Measurements from ENCODE around the gene SIRT4.

Gene SIRT4

GRCh38 chr12:120263748-120264085 is 38.4 kb upstream of the SIRT4 start:
- no peaks in the 10 kb centered on the region for H3K36me3 ChIP-seq (ENCODE audit: control insufficient read depth in 1 of 2, insufficient read depth in 2 of 2, low read length in 2 of 2)
- no peaks in the 10 kb centered on the region for H3K9me3 ChIP-seq (ENCODE audit: control insufficient read depth in 1 of 2, low read length in 2 of 2)
- H3K27ac ChIP-seq (ENCODE audit: low read length) = peak overlapping the region; percentile 77
- H3K4me1 ChIP-seq (ENCODE audit: control insufficient read depth in 1 of 2, insufficient read depth in 2 of 2, low read length in 2 of 2) = peaks cover 34 to 51% of the 10 kb centered on the region in 2 donors
- peak overlapping the region; percentile 85 to 89 for H3K4me3 ChIP-seq (ENCODE audit: low read depth in 1 of 2, low read length in 2 of 2)
- no peaks in the 10 kb centered on the region for H3K27me3 ChIP-seq (ENCODE audit: low read depth, low read length)

GRCh38 chr12:120264086-120264903 is 37.8 kb upstream of the SIRT4 start:
- Histone ChIP-seq H3K4me3 (ENCODE audit: low read depth in 1 of 2, low read length in 2 of 2) (peak overlapping the region; percentile 85 to 89), H3K9me3 (ENCODE audit: control insufficient read depth in 1 of 2, low read length in 2 of 2) (no peaks in the 10 kb centered on the region), H3K27me3 (ENCODE audit: low read depth, low read length) (no peaks in the 10 kb centered on the region), H3K4me1 (ENCODE audit: control insufficient read depth in 1 of 2, insufficient read depth in 2 of 2, low read length in 2 of 2) (peaks cover 34 to 51% of the 10 kb centered on the region in 2 donors), H3K36me3 (ENCODE audit: control insufficient read depth in 1 of 2, insufficient read depth in 2 of 2, low read length in 2 of 2) (no peaks in the 10 kb centered on the region), H3K27ac (ENCODE audit: low read length) (peak overlapping the region; percentile 77)

- Histone ChIP-seq H3K36me3 (ENCODE audit: control insufficient read depth in 1 of 2, insufficient read depth in 2 of 2, low read length in 2 of 2) (no peaks in the 10 kb centered on the region), H3K27ac (ENCODE audit: low read length) (peak overlapping the region; percentile 77), H3K9me3 (ENCODE audit: control insufficient read depth in 1 of 2, low read length in 2 of 2) (no peaks in the 10 kb centered on the region), H3K4me3 (ENCODE audit: low read depth in 1 of 2, low read length in 2 of 2) (peak overlapping the region; percentile 85 to 89), H3K27me3 (ENCODE audit: low read depth, low read length) (no peaks in the 10 kb centered on the region), H3K4me1 (ENCODE audit: control insufficient read depth in 1 of 2, insufficient read depth in 2 of 2, low read length in 2 of 2) (peaks cover 30 to 44% of the 10 kb centered on the region in 2 donors)
Observed at GRCh38 chr12:120264904-120265472, 37.1 kb upstream of the SIRT4 start.

GRCh38 chr12:120265473-120266179 is 36.5 kb upstream of the SIRT4 start, which contains the start of gene PXN:
PXN (minus strand) TSS chr12:120265730; CDS start chr12:120265629, 101 bp downstream.
- no peaks in the 10 kb centered on the region for H3K9me3 ChIP-seq (ENCODE audit: control insufficient read depth in 1 of 2, low read length in 2 of 2)
- peak within 1 kb of the TSS; percentile 77 for H3K27ac ChIP-seq (ENCODE audit: low read length)
- peaks cover 30 to 40% of the 10 kb centered on the region in 2 donors for H3K4me1 ChIP-seq (ENCODE audit: control insufficient read depth in 1 of 2, insufficient read depth in 2 of 2, low read length in 2 of 2)

GRCh38 chr12:120266180-120266870 is 35.8 kb upstream of the SIRT4 start:
- Histone ChIP-seq H3K4me3 (ENCODE audit: low read depth in 1 of 2, low read length in 2 of 2) (no peak overlapping the region), H3K27ac (ENCODE audit: low read length) (no peak overlapping the region)

More at GRCh38 chr12:120265473-120266179, 36.5 kb upstream of the SIRT4 start, which contains the start of gene PXN:
- Histone ChIP-seq H3K4me3 (ENCODE audit: low read depth in 1 of 2, low read length in 2 of 2) (peak within 1 kb of the TSS; percentile 85 to 89), H3K27me3 (ENCODE audit: low read depth, low read length) (no peaks in the 10 kb centered on the region), H3K36me3 (ENCODE audit: control insufficient read depth in 1 of 2, insufficient read depth in 2 of 2, low read length in 2 of 2) (no peaks in the 10 kb centered on the region)

GRCh38 chr12:120267736-120268135 is 34.4 kb upstream of the SIRT4 start:
- Histone ChIP-seq H3K36me3 (ENCODE audit: control insufficient read depth in 1 of 2, insufficient read depth in 2 of 2, low read length in 2 of 2) (no peaks in the 10 kb centered on the region), H3K4me3 (ENCODE audit: low read depth in 1 of 2, low read length in 2 of 2) (no peak overlapping the region), H3K27ac (ENCODE audit: low read length) (peak overlapping the region; percentile 23), H3K4me1 (ENCODE audit: control insufficient read depth in 1 of 2, insufficient read depth in 2 of 2, low read length in 2 of 2) (peaks cover 19% of the 10 kb centered on the region in 2 donors), H3K27me3 (ENCODE audit: low read depth, low read length) (no peaks in the 10 kb centered on the region), H3K9me3 (ENCODE audit: control insufficient read depth in 1 of 2, low read length in 2 of 2) (no peaks in the 10 kb centered on the region)

More at GRCh38 chr12:120266180-120266870, 35.8 kb upstream of the SIRT4 start:
- Histone ChIP-seq H3K27me3 (ENCODE audit: low read depth, low read length) (no peaks in the 10 kb centered on the region), H3K9me3 (ENCODE audit: control insufficient read depth in 1 of 2, low read length in 2 of 2) (no peaks in the 10 kb centered on the region), H3K36me3 (ENCODE audit: control insufficient read depth in 1 of 2, insufficient read depth in 2 of 2, low read length in 2 of 2) (no peaks in the 10 kb centered on the region), H3K4me1 (ENCODE audit: control insufficient read depth in 1 of 2, insufficient read depth in 2 of 2, low read length in 2 of 2) (peaks cover 26 to 33% of the 10 kb centered on the region in 2 donors)

GRCh38 chr12:120276734-120277133 is 25.4 kb upstream of the SIRT4 start:
- Histone ChIP-seq H3K27ac (ENCODE audit: low read length) (no peak overlapping the region), H3K27me3 (ENCODE audit: low read depth, low read length) (no peaks in the 10 kb centered on the region), H3K4me3 (ENCODE audit: low read depth in 1 of 2, low read length in 2 of 2) (no peak overlapping the region), H3K36me3 (ENCODE audit: control insufficient read depth in 1 of 2, insufficient read depth in 2 of 2, low read length in 2 of 2) (no peaks in the 10 kb centered on the region), H3K9me3 (ENCODE audit: control insufficient read depth in 1 of 2, low read length in 2 of 2) (no peaks in the 10 kb centered on the region), H3K4me1 (ENCODE audit: control insufficient read depth in 1 of 2, insufficient read depth in 2 of 2, low read length in 2 of 2) (no peaks in the 10 kb centered on the region)

- Histone ChIP-seq H3K36me3 (ENCODE audit: control insufficient read depth in 1 of 2, insufficient read depth in 2 of 2, low read length in 2 of 2) (no peaks in the 10 kb centered on the region), H3K4me1 (ENCODE audit: control insufficient read depth in 1 of 2, insufficient read depth in 2 of 2, low read length in 2 of 2) (no peaks in the 10 kb centered on the region), H3K27me3 (ENCODE audit: low read depth, low read length) (no peaks in the 10 kb centered on the region), H3K4me3 (ENCODE audit: low read depth in 1 of 2, low read length in 2 of 2) (no peak overlapping the region), H3K27ac (ENCODE audit: low read length) (no peak overlapping the region), H3K9me3 (ENCODE audit: control insufficient read depth in 1 of 2, low read length in 2 of 2) (no peaks in the 10 kb centered on the region)
Observed at GRCh38 chr12:120278137-120279069, 23.7 kb upstream of the SIRT4 start.

GRCh38 chr12:120283318-120283717 is 18.8 kb upstream of the SIRT4 start:
- no peaks in the 10 kb centered on the region for H3K9me3 ChIP-seq (ENCODE audit: control insufficient read depth in 1 of 2, low read length in 2 of 2)
- no peaks in the 10 kb centered on the region for H3K36me3 ChIP-seq (ENCODE audit: control insufficient read depth in 1 of 2, insufficient read depth in 2 of 2, low read length in 2 of 2)
- H3K4me1 ChIP-seq (ENCODE audit: control insufficient read depth in 1 of 2, insufficient read depth in 2 of 2, low read length in 2 of 2) = no peaks in the 10 kb centered on the region
- H3K27ac ChIP-seq (ENCODE audit: low read length) = no peak overlapping the region
- H3K4me3 ChIP-seq (ENCODE audit: low read depth in 1 of 2, low read length in 2 of 2) = no peak overlapping the region
- no peaks in the 10 kb centered on the region for H3K27me3 ChIP-seq (ENCODE audit: low read depth, low read length)

GRCh38 chr12:120284381-120284780 is 17.7 kb upstream of the SIRT4 start:
- H3K27ac ChIP-seq (ENCODE audit: low read length) = no peak overlapping the region
- H3K4me1 ChIP-seq (ENCODE audit: control insufficient read depth in 1 of 2, insufficient read depth in 2 of 2, low read length in 2 of 2) = no peaks in the 10 kb centered on the region
- no peaks in the 10 kb centered on the region for H3K9me3 ChIP-seq (ENCODE audit: control insufficient read depth in 1 of 2, low read length in 2 of 2)
- no peak overlapping the region for H3K4me3 ChIP-seq (ENCODE audit: low read depth in 1 of 2, low read length in 2 of 2)
- H3K27me3 ChIP-seq (ENCODE audit: low read depth, low read length) = no peaks in the 10 kb centered on the region
- H3K36me3 ChIP-seq (ENCODE audit: control insufficient read depth in 1 of 2, insufficient read depth in 2 of 2, low read length in 2 of 2) = no peaks in the 10 kb centered on the region
